Measurements from ENCODE around the gene PDIA3.

DNA sequence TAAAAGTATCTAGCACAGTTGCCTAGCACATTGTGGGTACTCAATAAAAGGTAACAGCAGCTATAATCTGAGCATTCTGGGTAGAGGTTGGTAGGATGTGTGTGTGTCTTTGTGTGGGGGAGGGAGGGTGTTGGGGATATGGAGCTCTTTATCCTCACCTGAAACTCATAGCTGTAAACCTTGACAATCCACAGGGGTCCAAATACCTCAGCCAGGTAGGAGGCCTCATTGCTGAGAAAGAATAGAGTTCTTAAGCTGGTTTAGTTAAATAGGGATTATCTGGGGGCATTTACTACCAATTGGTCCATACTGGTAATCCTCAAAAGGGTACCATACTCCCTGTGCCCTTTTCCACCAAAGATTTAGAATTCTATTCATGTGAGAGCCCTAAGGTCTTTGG, 49.8 kb downstream of the PDIA3 start:
- TF ChIP-seq POLR2AphosphoS5 (IDR thresholded peaks at IDR 0.05; ENCODE audit: low read depth, low read length): no peak; the same call in 1 of the 2 replicates
- TF ChIP-seq TAF1 (IDR thresholded peaks at IDR 0.05; ENCODE audit: borderline replicate concordance, insufficient read depth, low read length): no peak
- TF ChIP-seq, protein P1, sequence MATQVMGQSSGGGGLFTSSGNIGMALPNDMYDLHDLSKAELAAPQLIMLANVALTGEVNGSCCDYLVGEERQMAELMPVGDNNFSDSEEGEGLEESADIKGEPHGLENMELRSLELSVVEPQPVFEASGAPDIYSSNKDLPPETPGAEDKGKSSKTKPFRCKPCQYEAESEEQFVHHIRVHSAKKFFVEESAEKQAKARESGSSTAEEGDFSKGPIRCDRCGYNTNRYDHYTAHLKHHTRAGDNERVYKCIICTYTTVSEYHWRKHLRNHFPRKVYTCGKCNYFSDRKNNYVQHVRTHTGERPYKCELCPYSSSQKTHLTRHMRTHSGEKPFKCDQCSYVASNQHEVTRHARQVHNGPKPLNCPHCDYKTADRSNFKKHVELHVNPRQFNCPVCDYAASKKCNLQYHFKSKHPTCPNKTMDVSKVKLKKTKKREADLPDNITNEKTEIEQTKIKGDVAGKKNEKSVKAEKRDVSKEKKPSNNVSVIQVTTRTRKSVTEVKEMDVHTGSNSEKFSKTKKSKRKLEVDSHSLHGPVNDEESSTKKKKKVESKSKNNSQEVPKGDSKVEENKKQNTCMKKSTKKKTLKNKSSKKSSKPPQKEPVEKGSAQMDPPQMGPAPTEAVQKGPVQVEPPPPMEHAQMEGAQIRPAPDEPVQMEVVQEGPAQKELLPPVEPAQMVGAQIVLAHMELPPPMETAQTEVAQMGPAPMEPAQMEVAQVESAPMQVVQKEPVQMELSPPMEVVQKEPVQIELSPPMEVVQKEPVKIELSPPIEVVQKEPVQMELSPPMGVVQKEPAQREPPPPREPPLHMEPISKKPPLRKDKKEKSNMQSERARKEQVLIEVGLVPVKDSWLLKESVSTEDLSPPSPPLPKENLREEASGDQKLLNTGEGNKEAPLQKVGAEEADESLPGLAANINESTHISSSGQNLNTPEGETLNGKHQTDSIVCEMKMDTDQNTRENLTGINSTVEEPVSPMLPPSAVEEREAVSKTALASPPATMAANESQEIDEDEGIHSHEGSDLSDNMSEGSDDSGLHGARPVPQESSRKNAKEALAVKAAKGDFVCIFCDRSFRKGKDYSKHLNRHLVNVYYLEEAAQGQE (IDR thresholded peaks at IDR 0.05; ENCODE audit: insufficient read depth in 1 of 2, low read depth in 2 of 2, low read length in 2 of 2): no peak
